Activated CD8-positive, alpha-beta memory T cell treated with anti-CD3 and anti-CD28 coated beads for 4 hours (primary cell): ENCODE data around the gene GPR37L1.
"Not testable (repeated sequence)": the region's sequence is repeated elsewhere in the genome, so short reads cannot be mapped to it uniquely, and the experiment has no call there.

Source experiments
- DNase-seq, 2 donors: peaks; one replicate each; pipeline ENCODE4 v3.0.0-alpha.2; 2020; ENCODE audit warnings: low read depth in 2 of 2

GPR37L1 gene

GRCh38 chr1:202167708-202168415 is 45.1 kb downstream of the GPR37L1 start:
- no peak for DNase-seq

- no peak for DNase-seq
Observed at GRCh38 chr1:202168861-202169260, 46.1 kb downstream of the GPR37L1 start.

- DNase-seq, result no peak
Observed at GRCh38 chr1:202170726-202171125, 48.0 kb downstream of the GPR37L1 start.

- DNase-seq, result no peak
Observed at GRCh38 chr1:202171292-202172014, 48.7 kb downstream of the GPR37L1 start.

DNA sequence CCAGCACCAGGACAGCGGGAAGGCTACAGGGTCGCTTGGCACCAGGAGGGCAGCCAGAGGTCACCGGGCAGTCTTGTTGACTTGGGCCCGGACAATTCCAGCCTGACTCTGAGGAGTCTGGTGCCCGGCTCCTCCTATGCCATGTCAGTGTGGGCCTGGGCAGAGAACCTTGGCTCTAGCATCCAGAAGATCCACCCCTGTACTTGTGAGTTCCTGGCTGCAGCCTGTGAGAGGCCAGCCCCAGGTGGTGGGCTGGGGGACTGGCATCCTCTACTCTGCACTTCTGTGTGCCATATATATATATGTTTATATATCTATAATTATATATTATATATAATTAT is 49.3 kb downstream of the GPR37L1 start:
- DNase-seq, result no peak

DNA sequence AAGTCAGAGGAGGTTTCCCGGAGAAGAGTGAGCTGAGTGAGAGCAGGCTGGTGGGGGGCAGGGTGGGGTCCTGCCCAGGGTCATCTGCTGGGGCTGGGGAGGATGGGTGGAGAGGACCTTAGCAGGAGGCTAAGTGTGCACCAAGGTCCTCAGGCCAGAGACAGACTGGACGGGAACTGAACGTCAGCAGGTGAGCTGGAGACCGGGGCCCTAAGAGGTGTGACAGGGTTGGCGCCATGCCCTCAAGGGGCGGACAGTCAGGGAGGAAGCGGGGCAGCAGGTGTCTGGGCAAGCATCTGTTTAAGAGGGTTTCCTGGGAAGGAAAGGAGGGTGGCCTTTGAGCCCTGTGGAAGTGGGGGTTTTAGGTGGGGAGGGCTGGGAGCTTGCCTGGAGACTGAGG is 51.3 kb downstream of the GPR37L1 start:
- no peak for DNase-seq

DNA sequence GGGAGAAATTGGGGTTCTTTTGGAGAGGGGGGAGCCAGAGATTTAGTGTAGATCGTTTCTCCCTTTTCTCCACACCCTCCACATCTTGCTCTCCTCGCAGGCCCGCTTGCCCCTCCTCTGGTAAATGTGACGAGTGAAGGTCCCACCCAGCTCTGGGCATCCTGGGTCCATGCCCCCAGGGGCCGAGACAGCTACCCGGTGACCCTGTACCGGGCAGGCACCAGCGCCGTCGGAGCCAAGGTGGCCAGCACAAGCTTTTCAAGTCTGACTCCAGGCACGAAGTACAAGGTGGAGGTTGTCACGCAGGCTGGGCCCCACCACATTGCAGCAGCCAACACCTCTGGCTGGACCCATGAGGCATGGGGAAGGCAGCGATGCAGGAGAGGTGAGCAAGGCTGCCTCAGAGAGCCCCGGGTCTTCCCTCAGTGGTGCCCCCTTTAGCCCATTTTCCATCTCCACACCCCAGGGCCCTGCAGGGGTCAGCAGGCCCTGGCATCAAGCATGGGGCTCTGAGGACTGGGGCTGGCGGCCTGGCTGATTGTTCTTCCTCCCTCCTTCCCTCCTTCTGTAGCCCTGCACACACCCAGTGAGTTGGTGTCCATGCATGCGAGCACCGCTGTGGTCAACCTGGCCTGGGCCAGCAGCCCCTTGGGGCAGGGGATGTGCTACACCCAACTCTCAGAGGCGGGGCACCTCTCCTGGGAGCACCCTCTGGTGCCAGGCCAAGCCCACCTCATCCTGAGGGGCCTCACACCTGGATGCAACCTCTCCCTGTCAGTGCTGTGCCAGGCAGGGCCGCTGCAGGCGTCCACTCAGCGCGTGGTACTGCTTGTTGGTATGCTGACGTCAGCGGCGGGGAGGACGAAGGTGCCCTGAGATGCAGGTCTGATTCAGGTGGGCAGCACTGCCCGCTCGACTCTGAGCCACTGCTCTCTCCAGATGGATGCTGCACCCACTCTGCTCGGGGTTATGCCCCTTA is 54.5 kb downstream of the GPR37L1 start:
- DNase-seq, result no peak

DNA sequence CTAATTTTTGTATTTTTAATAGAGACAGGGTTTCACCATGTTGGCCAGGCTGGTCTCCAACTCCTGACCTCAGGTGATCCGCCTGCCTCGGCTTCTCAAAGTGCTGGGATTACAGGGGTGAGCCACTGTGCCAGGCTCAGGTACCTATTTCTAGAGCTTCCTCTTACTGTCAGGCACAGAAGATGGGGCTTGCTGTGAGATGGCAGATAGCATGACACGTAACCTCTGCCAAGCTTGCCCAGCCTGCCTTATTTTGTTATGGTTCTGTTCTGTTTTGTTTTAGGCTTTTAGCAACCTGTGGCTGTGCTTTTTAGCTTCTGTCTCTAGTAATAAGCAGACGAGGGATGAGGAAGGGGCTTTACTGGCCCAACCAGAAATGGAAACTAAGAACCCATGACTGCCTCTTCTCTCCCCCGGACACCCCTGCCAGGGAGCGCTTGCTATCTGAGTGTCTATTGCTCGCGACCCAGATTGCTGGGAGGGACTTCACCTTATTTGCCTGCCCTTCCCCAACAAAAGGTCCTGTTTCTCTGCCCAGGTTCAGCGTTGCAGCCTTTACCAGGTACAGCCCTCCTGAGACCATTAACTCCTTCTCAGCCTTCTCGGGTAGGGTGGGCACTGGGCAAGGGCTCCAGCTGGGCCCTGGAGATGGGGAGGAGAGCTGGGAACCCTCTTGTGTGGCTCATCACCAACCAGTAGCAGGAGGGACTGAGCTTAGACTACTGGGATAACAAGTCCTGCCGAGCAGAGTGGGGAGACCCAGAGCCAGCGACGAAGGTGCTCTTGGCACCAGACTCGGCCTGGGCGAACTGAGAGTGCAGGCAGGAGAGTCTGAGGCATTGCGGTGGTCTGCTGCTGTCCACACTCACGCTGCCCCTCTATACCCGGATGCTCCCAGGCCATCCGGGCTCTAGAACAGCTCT is 57.4 kb downstream of the GPR37L1 start:
- DNase-seq, result no peak

DNA sequence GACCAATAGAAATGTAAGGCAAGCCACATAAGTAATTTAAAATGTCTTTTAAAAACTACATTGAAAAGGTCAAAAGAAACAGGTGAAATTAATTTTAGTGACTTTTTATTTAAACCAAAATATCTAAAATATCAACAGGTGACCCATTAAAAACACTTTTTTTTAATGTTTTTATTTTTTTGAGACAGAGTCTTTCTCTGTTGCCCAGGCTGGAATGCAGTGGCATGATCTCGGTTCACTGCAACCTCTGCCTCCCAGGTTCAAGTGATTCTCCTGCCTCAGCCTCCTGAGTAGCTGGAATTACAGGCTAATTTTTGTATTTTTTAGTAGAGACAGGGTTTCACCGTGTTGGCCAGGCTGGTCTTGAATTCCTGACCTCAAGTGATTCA is 58.0 kb downstream of the GPR37L1 start:
- not testable (repeated sequence) for DNase-seq

DNA sequence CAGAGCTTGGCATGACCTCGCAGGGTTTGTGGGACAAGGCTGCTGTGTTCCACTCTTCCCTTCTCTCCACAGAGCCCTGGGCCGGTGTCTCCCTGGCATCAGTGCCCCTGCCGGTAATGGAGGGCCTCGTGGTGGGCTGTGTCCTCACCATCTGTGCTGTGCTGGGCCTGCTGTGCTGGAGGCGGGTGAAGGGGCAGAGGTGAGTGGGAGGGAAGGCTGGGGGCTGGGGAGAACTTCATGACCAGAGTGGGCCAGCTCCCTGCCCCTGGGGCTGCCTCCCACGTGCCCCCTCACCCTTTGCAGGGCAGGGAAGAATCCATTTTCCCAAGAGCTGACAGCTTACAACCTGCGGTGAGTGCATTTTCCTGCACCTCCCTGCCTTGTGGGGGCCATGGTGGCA is 58.9 kb downstream of the GPR37L1 start:
- DNase-seq, result no peak

DNA sequence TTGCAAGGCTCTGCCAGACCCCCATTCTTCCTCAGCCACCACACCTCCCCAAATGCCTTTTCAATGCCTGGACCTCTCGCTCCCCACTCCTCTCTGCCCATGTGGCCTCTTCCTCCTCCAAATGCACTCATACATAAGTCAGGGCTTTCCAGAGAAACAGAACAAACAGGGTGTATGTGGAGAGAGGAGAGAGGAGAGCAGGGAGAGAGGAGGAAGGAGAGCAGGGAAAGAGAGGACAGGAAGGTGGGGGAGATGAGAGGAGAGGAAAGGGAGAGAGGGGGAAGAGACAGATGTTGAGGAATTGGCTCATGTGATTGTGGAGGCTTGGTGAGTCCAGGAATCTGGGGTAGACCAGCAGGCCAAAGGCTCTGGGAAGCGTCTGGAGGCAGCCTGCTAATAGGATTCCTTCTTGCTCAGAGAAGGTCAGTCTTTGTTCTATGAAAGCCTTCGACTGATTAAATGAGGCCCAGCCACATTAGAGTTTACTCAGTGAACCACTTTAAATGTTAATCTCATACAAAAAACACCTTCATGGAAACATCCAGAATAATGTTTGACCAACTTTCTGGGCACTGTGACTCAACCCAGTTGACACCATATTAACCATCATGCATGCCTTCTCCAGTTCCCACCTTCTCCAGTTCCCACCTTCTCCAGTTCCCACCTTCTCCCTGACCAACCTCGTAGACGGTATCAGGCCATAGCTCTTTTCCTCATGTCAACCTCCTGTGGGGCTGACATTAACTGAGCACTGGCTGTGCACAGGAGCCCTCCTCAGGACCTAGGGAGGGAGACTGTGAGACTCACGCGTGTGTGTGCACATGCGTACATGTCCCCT is 59.5 kb downstream of the GPR37L1 start:
- no peak for DNase-seq
